Left lung (tissue), 10 donors: ENCODE data around the gene P2RX3. TPM values are rescaled to one million over a fixed set of nuclear protein-coding genes. Genes with fewer than 3 reads are reported as not detected.

Source experiments
- ATAC-seq: fragments of 200-7000 bp; cut with Tn5 transposase; one replicate; pipeline ENCODE4 v1.9.1; 2020; ENCODE audit warnings: moderate library complexity
- DNase-seq, 4 donors: peaks; one replicate each; pipeline ENCODE4 v3.0.0-alpha.2; 2013 to 2020
- H3K27ac ChIP-seq, 2 donors: fragments of 200-600 bp; sonication (generic) in 1 of 2; one replicate each; pipeline versions ENCODE4 v1.5.0 to v1.8.0; 2020 to 2021
- H3K27me3 ChIP-seq, 2 donors: fragments of 200-600 bp; sonication (generic) in 1 of 2; one replicate each; pipeline versions ENCODE4 v1.5.0 to v1.8.0; 2020 to 2021
- H3K36me3 ChIP-seq, 2 donors: fragments of 200-600 bp; sonication (generic) in 1 of 2; one replicate each; pipeline versions ENCODE4 v1.5.0 to v1.8.0; 2020 to 2021
- H3K4me1 ChIP-seq, 2 donors: fragments of 200-600 bp; one replicate each; pipeline ENCODE4 v1.8.0; 2021
- H3K4me3 ChIP-seq, 2 donors: fragments of 200-600 bp; sonication (generic) in 1 of 2; one replicate each; pipeline versions ENCODE4 v1.5.0 to v1.8.0; 2020 to 2021; ENCODE audit warnings: mild to moderate bottlenecking in 1 of 2
- H3K9me3 ChIP-seq, 2 donors: fragments of 200-600 bp; sonication (generic) in 1 of 2; one replicate each; pipeline versions ENCODE4 v1.5.0 to v1.8.0; 2020 to 2021
- CTCF ChIP-seq, 2 donors: fragments of 200-600 bp; sonication (generic) in 1 of 2; IDR thresholded peaks; one replicate each; pipeline versions ENCODE4 v1.5.0 to v1.8.0; 2021; ENCODE audit warnings: antibody characterized with exemption in 2 of 2
- intact Hi-C, 2 donors: fragments of 100-400 bp; cut with DNase I; formaldehyde crosslinking; loops; one replicate each; pipeline versions ENCODE4 v1.11.2 to v1.14.2; 2022
- polyA plus RNA-seq, 6 donors: library from polyadenylated mRNA; unstranded; fragments of 120-200 nt; gene quantifications; one replicate each; pipeline ENCODE4 v1.2.1, GENCODE V29; 2013; ENCODE audit not compliant: insufficient read length in 6 of 6
- total RNA-seq, 2 donors: library from RNA; stranded (reverse); fragmentation: NEBNext Ultra II Directional; extraction: Animal tissue kit (Norgen Biotek cat#: 25700); gene quantifications; one replicate each; pipeline ENCODE4 v1.2.1, GENCODE V29; 2021
- donor health status: DM: no; HTN: yes; CAD: no.
- donor health status: DM: no; HTN: no; CAD: no.

P2RX3 gene
- total and polyA plus RNA-seq, 8 donors: 0.17 to 0.58 (median 0.28) TPM; not detected in 2

DNA sequence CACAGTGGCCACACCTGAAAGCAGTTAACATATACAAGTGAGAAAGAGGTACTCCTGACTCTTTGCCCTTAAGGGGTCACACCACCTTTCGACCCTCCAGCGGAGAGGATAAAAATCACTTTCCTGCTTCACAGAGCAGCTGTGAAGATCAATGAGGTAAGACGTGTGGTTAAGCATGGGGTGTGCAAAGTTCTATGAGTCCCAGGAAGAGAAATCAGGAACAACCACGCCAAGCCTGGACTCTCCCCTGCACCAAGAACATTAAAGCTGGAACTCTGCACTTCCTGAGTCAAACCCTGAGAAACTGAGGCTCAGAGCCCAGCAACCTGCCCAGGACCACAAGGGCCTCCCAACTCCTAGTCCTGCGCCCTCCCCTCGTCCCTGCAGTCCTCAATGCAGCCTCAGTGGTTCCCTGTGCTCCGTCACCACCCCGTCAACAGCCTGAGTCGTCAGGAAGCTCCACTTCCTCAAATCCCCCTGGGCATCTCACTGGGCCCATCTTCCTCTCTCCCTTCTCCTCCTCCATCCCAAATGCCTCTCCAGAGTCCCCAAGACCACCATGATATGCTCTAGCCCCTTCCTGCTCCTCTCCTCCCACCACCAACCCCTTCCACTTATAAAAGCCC lies 31.1 kb upstream of the P2RX3 start:
- Histone ChIP-seq H3K4me3 (no peak overlapping the region), H3K36me3 (peaks cover 0 to 38% of the 10 kb centered on the region in 2 donors), H3K27me3 (peaks cover 0 to 5% of the 10 kb centered on the region in 2 donors), H3K9me3 (no peaks in the 10 kb centered on the region), H3K4me1 (peaks cover 29 to 77% of the 10 kb centered on the region in 2 donors), H3K27ac (no peak overlapping the region)
- intact Hi-C loops: no loop called here
- ATAC-seq (no peak), DNase-seq (peak in 1 of 4 donors; percentile 45)
- TF ChIP-seq CTCF (IDR thresholded peaks at IDR 0.05): no peak

DNA sequence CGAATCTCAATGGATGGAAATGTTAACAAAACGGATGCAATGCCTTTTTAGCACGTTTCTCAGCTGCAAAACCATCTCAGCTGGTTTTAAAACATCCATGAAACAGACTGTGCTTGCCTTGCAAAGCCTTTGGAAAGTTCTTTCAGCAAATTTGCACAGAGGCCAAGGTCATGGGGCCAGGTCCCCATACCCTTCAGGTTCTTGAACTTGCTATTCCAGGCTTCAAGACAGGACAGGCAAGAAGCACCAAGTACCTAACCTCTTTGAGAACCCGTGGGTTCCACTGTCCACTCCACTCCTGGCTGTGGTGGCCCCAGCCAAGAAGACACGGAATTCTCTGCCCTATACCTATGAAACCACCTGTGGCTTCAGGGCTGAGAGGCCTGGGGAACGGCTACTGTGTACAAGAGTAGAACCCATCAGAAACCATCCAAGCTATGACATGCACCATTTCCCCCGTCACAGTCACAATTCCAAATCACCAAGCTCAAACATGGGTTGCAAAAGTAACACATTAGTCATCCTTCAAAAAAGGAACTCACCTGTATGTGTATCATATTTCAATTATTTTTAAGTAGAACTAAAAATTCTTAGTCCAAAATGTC lies 30.4 kb upstream of the P2RX3 start:
- TF ChIP-seq CTCF (IDR thresholded peaks at IDR 0.05): no peak
- Histone ChIP-seq H3K27me3 (peaks cover 0 to 5% of the 10 kb centered on the region in 2 donors), H3K27ac (no peak overlapping the region), H3K36me3 (peaks cover 0 to 38% of the 10 kb centered on the region in 2 donors), H3K4me1 (peaks cover 34 to 84% of the 10 kb centered on the region in 2 donors), H3K4me3 (no peak overlapping the region), H3K9me3 (no peaks in the 10 kb centered on the region)
- ATAC-seq: no peak
- intact Hi-C loops: no loop called here
- DNase-seq: no peak

- peaks cover 0 to 38% of the 10 kb centered on the region in 2 donors for H3K36me3 ChIP-seq
- intact Hi-C loops: no loop called here
- no peaks in the 10 kb centered on the region for H3K9me3 ChIP-seq
- H3K4me1 ChIP-seq: peaks cover 34 to 88% of the 10 kb centered on the region in 2 donors
- TF ChIP-seq CTCF (IDR thresholded peaks at IDR 0.05): no peak
- no peak overlapping the region for H3K27ac ChIP-seq
- no peak overlapping the region for H3K4me3 ChIP-seq
- DNase-seq (no peak), ATAC-seq (no peak)
- H3K27me3 ChIP-seq: peaks cover 0 to 5% of the 10 kb centered on the region in 2 donors
Observed at GRCh38 chr11:57308426-57309060, 29.6 kb upstream of the P2RX3 start.

DNA sequence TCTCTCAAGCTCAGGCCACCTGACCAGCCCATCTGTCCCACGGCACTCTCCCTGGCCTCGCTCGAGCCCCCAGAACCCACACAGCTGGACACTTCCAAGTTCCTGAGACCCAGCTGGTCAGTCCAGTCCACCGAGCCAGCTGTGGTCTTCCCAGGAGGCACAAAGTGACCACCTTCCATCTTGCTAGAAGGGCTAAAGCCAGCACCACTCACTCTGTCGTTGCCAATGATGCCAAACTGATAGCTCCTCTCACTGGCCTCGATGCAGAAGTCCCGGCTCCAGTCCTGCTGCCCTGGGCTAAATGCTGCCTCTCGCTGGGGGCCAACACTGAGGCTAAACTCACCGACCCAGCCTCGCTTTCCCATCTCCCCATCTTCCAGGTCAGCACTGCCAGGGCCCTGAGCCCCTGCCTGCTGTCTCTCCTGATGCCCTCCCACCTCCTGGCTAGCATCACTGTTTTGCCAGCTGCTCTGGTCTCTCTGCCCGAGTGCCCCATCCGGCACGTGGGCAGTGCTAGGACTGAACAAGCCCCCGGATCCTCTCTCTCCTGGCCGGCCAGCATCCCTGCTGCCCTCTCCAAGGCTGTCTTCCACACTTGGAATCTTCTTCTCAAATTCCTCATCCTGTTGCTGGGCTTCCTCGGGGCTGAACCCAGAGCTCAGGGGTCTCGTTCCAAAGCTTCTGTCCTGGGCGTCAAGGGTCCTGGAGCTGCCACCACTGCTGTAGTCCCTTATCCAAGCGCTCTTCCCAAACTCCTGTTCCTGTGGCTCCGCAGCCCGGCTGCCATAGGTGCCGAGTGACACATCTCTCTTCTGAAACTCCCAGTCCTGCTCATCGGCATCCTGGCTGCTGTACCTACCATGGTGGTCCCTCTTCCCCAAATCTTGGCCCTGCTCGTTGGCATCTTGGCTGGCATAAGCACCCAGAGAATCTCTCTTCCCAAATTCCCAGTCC lies 28.8 kb upstream of the P2RX3 start:
- intact Hi-C loops: no loop called here
- no peak for ATAC-seq
- Histone ChIP-seq H3K4me3 (no peak overlapping the region), H3K36me3 (peaks cover 0 to 47% of the 10 kb centered on the region in 2 donors), H3K9me3 (no peaks in the 10 kb centered on the region), H3K27ac (no peak overlapping the region), H3K27me3 (peaks cover 0 to 5% of the 10 kb centered on the region in 2 donors), H3K4me1 (peaks cover 34 to 83% of the 10 kb centered on the region in 2 donors)
- TF ChIP-seq CTCF (IDR thresholded peaks at IDR 0.05): no peak
- DNase-seq: no peak
